HCT116 (cell line): ENCODE measurements around the gene FAM234B. TPM values are rescaled to one million over a fixed set of nuclear protein-coding genes. Genes with fewer than 3 reads are reported as not detected.

ENCODE experiments used
- ATAC-seq: fragments of 200-7000 bp; cut with Tn5 transposase; 2 replicates; pipeline ENCODE4 v1.9.1; 2020; ENCODE audit warnings: mild to moderate bottlenecking, moderate library complexity
- BruUV-seq: library from RNA; stranded (reverse); fragments of 400-500 nt; replicated peaks from 2 replicates; lab custom pipeline; 2021; lab: Mats Ljungman, UMichigan
- CTCF ChIA-PET: fragments of 300-600 bp; sonication (Branson Sonifier 250); formaldehyde crosslinking; loops from one replicate; lab custom pipeline; 2021; ENCODE audit warnings: antibody characterized with exemption; lab: Charles Lee
- POLR2A ChIA-PET: fragments of 300-600, 350-600 bp; sonication (Branson Sonifier 250); formaldehyde crosslinking; loops from one replicate; lab custom pipeline; 2021; ENCODE audit warnings: antibody characterized with exemption; lab: Charles Lee
- RAD21 ChIA-PET, 2 experiments: fragments of 300-600 bp; sonication (Branson Sonifier 250); formaldehyde crosslinking; loops; one replicate each; lab custom pipeline; 2023; ENCODE audit warnings: low total read pairs in 2 of 2; ENCODE audit not compliant: uncharacterized antibody in 2 of 2, unreplicated experiment in 2 of 2, low non-redundant PET in 1 of 2; lab: Charles Lee
- DNase-seq: peaks from one replicate; pipeline ENCODE4 v3.0.0-alpha.2; 2010; ENCODE audit warnings: low read depth, low spot score
- H2AFZ ChIP-seq: fragments of 200-600 bp; shearing (Covaris generic), sonication (generic); 2 replicates; pipeline ENCODE4 v1.6.1; 2017; ENCODE audit warnings: low read depth, mixed run types, mixed read lengths, antibody characterized with exemption, low read length; ENCODE audit not compliant: poor library complexity, severe bottlenecking
- H3K27ac ChIP-seq: 2 replicates; pipeline ENCODE4 v1.5.1; 2012; ENCODE audit warnings: low read depth, low read length
- H3K27me3 ChIP-seq: fragments of 200-600 bp; sonication (generic); 2 replicates; pipeline ENCODE4 v1.6.1; 2016; ENCODE audit warnings: mixed run types, low read length, mixed read lengths; ENCODE audit not compliant: insufficient read depth
- H3K36me3 ChIP-seq, 2 experiments: fragments of 200-500 bp in 1 of 2; fragments of 200-600 bp in 1 of 2; sonication (Bioruptor generic) in 1 of 2; sonication (generic) in 1 of 2; 2 replicates each; pipeline versions ENCODE4 v1.5.1 to v1.6.1; 2014 to 2016; ENCODE audit warnings: low read length in 2 of 2, inconsistent platforms in 1 of 2, mixed read lengths in 1 of 2, mixed run types in 1 of 2; ENCODE audit not compliant: insufficient read depth in 2 of 2, control insufficient read depth in 1 of 2
- H3K4me1 ChIP-seq, 2 experiments: fragments of 200-600 bp in 1 of 2; sonication (generic) in 1 of 2; 2 replicates each; pipeline versions ENCODE4 v1.5.1 to v1.6.1; 2012 to 2017; ENCODE audit warnings: low read length in 2 of 2, inconsistent platforms in 1 of 2, mild to moderate bottlenecking in 1 of 2, mixed read lengths in 1 of 2, mixed run types in 1 of 2, moderate library complexity in 1 of 2; ENCODE audit not compliant: insufficient read depth in 2 of 2, control insufficient read depth in 1 of 2
- H3K4me2 ChIP-seq: fragments of 200-600 bp; sonication (generic); 2 replicates; pipeline ENCODE4 v1.6.1; 2017; ENCODE audit warnings: mixed run types, low read length, mixed read lengths
- H3K4me3 ChIP-seq, 2 experiments: fragments of 200-600 bp in 1 of 2; sonication (generic) in 1 of 2; replicated peaks in 1 of 2; 2 replicates each; pipeline ENCODE4 v1.5.1; 2011 to 2016; ENCODE audit warnings: low read length in 2 of 2, control low read depth in 1 of 2, low read depth in 1 of 2, mild to moderate bottlenecking in 1 of 2, mixed read lengths in 1 of 2, mixed run types in 1 of 2
- H3K79me2 ChIP-seq: fragments of 200-600 bp; sonication (generic); 2 replicates; pipeline ENCODE4 v1.6.1; 2017; ENCODE audit warnings: mild to moderate bottlenecking, mixed run types, low read length, moderate library complexity, mixed read lengths; ENCODE audit not compliant: insufficient read depth
- H3K9ac ChIP-seq: fragments of 200-600 bp; sonication (generic); 2 replicates; pipeline ENCODE4 v1.6.1; 2016; ENCODE audit warnings: low read length, mixed read lengths
- H3K9me2 ChIP-seq: fragments of 200-600 bp; sonication (generic), shearing (Covaris generic); 2 replicates; pipeline ENCODE4 v1.6.1; 2017; ENCODE audit warnings: mixed run types, mild to moderate bottlenecking, moderate library complexity; ENCODE audit not compliant: insufficient read depth
- H3K9me3 ChIP-seq, 2 experiments: fragments of 200-500 bp in 1 of 2; fragments of 200-600 bp in 1 of 2; sonication (Bioruptor generic) in 1 of 2; sonication (generic) in 1 of 2; 2 replicates each; pipeline ENCODE4 v1.6.1; 2014 to 2017; ENCODE audit warnings: low read length in 2 of 2, mixed read lengths in 2 of 2, inconsistent platforms in 1 of 2, low read depth in 1 of 2, mild to moderate bottlenecking in 1 of 2, mixed run types in 1 of 2, moderate library complexity in 1 of 2; ENCODE audit not compliant: control insufficient read depth in 1 of 2, insufficient read depth in 1 of 2
- H4K20me1 ChIP-seq: fragments of 200-600 bp; sonication (generic), shearing (Covaris generic); 2 replicates; pipeline ENCODE4 v1.6.1; 2017; ENCODE audit warnings: mixed run types, mild to moderate bottlenecking, moderate library complexity; ENCODE audit not compliant: insufficient read depth
- ATF3 ChIP-seq: IDR thresholded peaks from 2 replicates; pipeline ENCODE4 v1.6.1; 2012
- CEBPB ChIP-seq: IDR thresholded peaks from 2 replicates; pipeline ENCODE4 v1.6.1; 2012; ENCODE audit warnings: low read depth
- EGR1 ChIP-seq: IDR thresholded peaks from 2 replicates; pipeline ENCODE4 v1.6.1; 2012; ENCODE audit warnings: low read depth
- EZH2phosphoT487 ChIP-seq: fragments of 200-600 bp; IDR thresholded peaks from 2 replicates; pipeline ENCODE4 v1.6.1; 2018; ENCODE audit warnings: antibody characterized with exemption, borderline replicate concordance
- FOSL1 ChIP-seq: IDR thresholded peaks from 2 replicates; pipeline ENCODE4 v1.6.1; 2012; ENCODE audit warnings: low read depth
- JUND ChIP-seq: IDR thresholded peaks from 2 replicates; pipeline ENCODE4 v1.6.1; 2012
- MAX ChIP-seq: IDR thresholded peaks from 2 replicates; pipeline ENCODE4 v1.6.1; 2012
- RAD21 ChIP-seq: IDR thresholded peaks from 2 replicates; pipeline ENCODE4 v1.6.1; 2012; ENCODE audit warnings: low read depth, mild to moderate bottlenecking
- REST ChIP-seq: IDR thresholded peaks from 2 replicates; pipeline ENCODE4 v1.6.1; 2012; ENCODE audit warnings: low read depth
- YY1 ChIP-seq: IDR thresholded peaks from 2 replicates; pipeline ENCODE4 v1.6.1; 2011; ENCODE audit warnings: low read length, low read depth, moderate library complexity, mild to moderate bottlenecking; ENCODE audit not compliant: insufficient replicate concordance; ENCODE audit errors: extremely low read depth
- ZFX ChIP-seq: fragments of 450-650 bp; IDR thresholded peaks from 2 replicates; pipeline ENCODE4 v1.6.1; 2017
- ZNF274 ChIP-seq: fragments of 200-500 bp; sonication (Bioruptor generic); IDR thresholded peaks from 2 replicates; pipeline ENCODE4 v1.6.1; 2014; ENCODE audit warnings: mild to moderate bottlenecking, low read depth, low read length, inconsistent platforms
- intact Hi-C: fragments of 100-400 bp; cut with micrococcal nuclease; formaldehyde crosslinking; loops from 2 replicates; pipeline ENCODE4 v1.10.0; 2022
- total RNA-seq: library from RNA; stranded (reverse); gene quantifications from one replicate; pipeline ENCODE4 v1.2.1, GENCODE V29; 2021; ENCODE audit not compliant: unreplicated experiment

Gene FAM234B
- total RNA-seq, 1 experiment from 2014 or later, result 15.9 TPM

- no peak for ATAC-seq
- no peak overlapping the region for H3K4me3 ChIP-seq
- no peaks in the 10 kb centered on the region for H3K9me3 ChIP-seq
- no peaks in the 10 kb centered on the region for H3K9me2 ChIP-seq
- no peaks in the 10 kb centered on the region for H4K20me1 ChIP-seq
- DNase-seq, result no peak
- no peaks in the 10 kb centered on the region for H3K27me3 ChIP-seq
- H3K9ac ChIP-seq, result peak overlapping the region; percentile 37
- RAD21 ChIA-PET, result no interaction called here
- TF ChIP-seq ZNF274 (no peak), MAX (no peak), CEBPB (no peak), REST (no peak), RAD21 (no peak), EGR1 (no peak), YY1 (no peak), EZH2phosphoT487 (no peak), JUND (no peak), FOSL1 (no peak), ZFX (no peak), ATF3 (no peak)
- intact Hi-C loops, result loop anchor here (10.0 kb wide), 1 partner anchor 279 kb away; the partner anchor contains the start of gene DDX47
- BruUV-seq, result no TSS peak
- H3K36me3 ChIP-seq, result no peaks in the 10 kb centered on the region
- no peak overlapping the region for H2AFZ ChIP-seq
- peaks cover 18 to 45% of the 10 kb centered on the region in 2 experiments for H3K4me1 ChIP-seq
- CTCF ChIA-PET, result no interaction called here
- no peaks in the 10 kb centered on the region for H3K79me2 ChIP-seq
- POLR2A ChIA-PET, result interaction anchor here (0.6 to 1.0 kb wide), 2 partner anchors 103 to 147 kb away, joined by 3 to 4 read pairs; partner anchors contain the start of gene EMP1
- H3K27ac ChIP-seq, result no peak overlapping the region
- H3K4me2 ChIP-seq, result peak overlapping the region; percentile 68
Observed at GRCh38 chr12:13093191-13093847, 49.1 kb downstream of the FAM234B start.
